HG02870 (cell line): Measurements from ENCODE around the gene UPK3BL2.
"Not testable (repeated sequence)": the region's sequence is repeated elsewhere in the genome, so short reads cannot be mapped to it uniquely, and the experiment has no call there.

Experiments
- ATAC-seq: cut with Tn5 transposase; IDR thresholded peaks from one replicate; pipeline ENCODE4 v1.9.1; 2021; ENCODE audit warnings: mild to moderate bottlenecking, moderate library complexity; ENCODE audit not compliant: unreplicated experiment

The UPK3BL2 gene

GRCh38 chr7:102496861-102497260, 46.6 kb downstream of the UPK3BL2 start:
- not testable (repeated sequence) for ATAC-seq

- ATAC-seq: peak; percentile 43
These were observed 48.9 kb downstream of the UPK3BL2 start for GRCh38 chr7:102494473-102495149.

GRCh38 chr7:102494026-102494425, 49.5 kb downstream of the UPK3BL2 start:
- ATAC-seq: not testable (repeated sequence)

- ATAC-seq: not testable (repeated sequence)
These were observed 50.1 kb downstream of the UPK3BL2 start for GRCh38 chr7:102493220-102493935.

GRCh38 chr7:102490529-102491075, 52.9 kb downstream of the UPK3BL2 start:
- peak; percentile 72 for ATAC-seq
